K562 (cell line): Measurements from ENCODE around the gene B4GALT1. TPM values are rescaled to one million over a fixed set of nuclear protein-coding genes. Genes with fewer than 3 reads are reported as not detected.

ENCODE experiments used
- ATAC-seq: fragments of 200-7000 bp; cut with Tn5 transposase; 3 replicates; pipeline ENCODE4 v1.9.1; 2020; ENCODE audit warnings: moderate library complexity
- BruUV-seq: library from RNA; stranded (reverse); fragments of 400-500 nt; replicated peaks from 2 replicates; lab custom pipeline; 2021; lab: Mats Ljungman, UMichigan
- CTCF ChIA-PET: fragments of 300-600 bp; formaldehyde crosslinking; extraction: SDS; loops from one replicate; lab custom pipeline; 2021; ENCODE audit warnings: low intra/inter-chr PET ratio; lab: Yijun Ruan, JAX
- POLR2A ChIA-PET: fragments of 300-600, 350-650 bp; sonication (Branson Sonifier 250); formaldehyde crosslinking; extraction: SDS; loops from one replicate; lab custom pipeline; 2021; ENCODE audit warnings: antibody characterized with exemption, inconsistent platforms; lab: Yijun Ruan, JAX
- DNase-seq, 4 experiments: peaks; one replicate each; pipeline versions ENCODE4 v3.0.0 to v3.0.0-alpha.2; 2011 to 2018; ENCODE audit warnings: low spot score in 3 of 4, mixed read lengths in 3 of 4; ENCODE audit errors: extremely low read depth in 1 of 4
- FAIRE-seq: peaks from 2 replicates; lab custom pipeline; 2011; peaks lifted over from hg19 to GRCh38; lab: Jason Lieb, UNC
- H2AFZ ChIP-seq: 2 replicates; pipeline ENCODE4 v1.6.0; 2011; ENCODE audit warnings: low read depth, low read length, control low read depth, inconsistent platforms
- H3K27ac ChIP-seq: fragments of 200-600 bp; 3 replicates; pipeline ENCODE4 v1.8.0; 2011; ENCODE audit warnings: low read depth, mild to moderate bottlenecking, control low read depth, inconsistent platforms, low read length, moderate library complexity, mixed read lengths; ENCODE audit errors: extremely low read depth
- H3K27me3 ChIP-seq, 2 experiments: fragments of 300-600 bp in 1 of 2; 2 replicates in 1 of 2; 3 replicates in 1 of 2; pipeline versions ENCODE4 v1.6.0 to v1.8.0; 2011; ENCODE audit warnings: inconsistent platforms in 2 of 2, low read length in 2 of 2, mild to moderate bottlenecking in 1 of 2, mixed read lengths in 1 of 2, moderate library complexity in 1 of 2; ENCODE audit not compliant: control insufficient read depth in 2 of 2, insufficient read depth in 2 of 2
- H3K36me3 ChIP-seq: fragments of 300-600 bp; 3 replicates; pipeline ENCODE4 v1.8.0; 2011; ENCODE audit warnings: mild to moderate bottlenecking, low read length, inconsistent platforms; ENCODE audit not compliant: control insufficient read depth, insufficient read depth
- H3K4me1 ChIP-seq, 2 experiments: fragments of 200-600 bp in 1 of 2; replicated peaks in 1 of 2; 2 replicates in 1 of 2; 3 replicates in 1 of 2; pipeline versions ENCODE4 v1.5.1 to v1.8.0; 2011; ENCODE audit warnings: inconsistent platforms in 2 of 2, low read length in 2 of 2, mild to moderate bottlenecking in 1 of 2, mixed read lengths in 1 of 2, moderate library complexity in 1 of 2; ENCODE audit not compliant: control insufficient read depth in 2 of 2, insufficient read depth in 2 of 2
- H3K4me2 ChIP-seq: 2 replicates; pipeline ENCODE4 v1.6.1; 2011; ENCODE audit warnings: low read length, control low read depth, inconsistent platforms, mixed read lengths; ENCODE audit not compliant: insufficient read depth
- H3K4me3 ChIP-seq: fragments of 200-600 bp; sonication (generic), shearing (Covaris generic); 2 replicates; pipeline ENCODE4 v1.5.1; 2016; ENCODE audit warnings: control low read depth, inconsistent platforms
- H3K79me2 ChIP-seq: fragments of 200-600 bp; 3 replicates; pipeline ENCODE4 v1.8.0; 2011; ENCODE audit warnings: low read length, inconsistent platforms; ENCODE audit not compliant: control insufficient read depth, insufficient read depth
- H3K9ac ChIP-seq, 2 experiments: 2 replicates each; pipeline versions ENCODE4 v1.6.0 to v1.6.1; 2011; ENCODE audit warnings: low read depth in 2 of 2, low read length in 2 of 2, control low read depth in 1 of 2, inconsistent platforms in 1 of 2, mild to moderate bottlenecking in 1 of 2, mixed read lengths in 1 of 2; ENCODE audit not compliant: insufficient read depth in 1 of 2
- H3K9me1 ChIP-seq: one replicate; pipeline ENCODE4 v1.6.0; 2011; ENCODE audit warnings: inconsistent platforms, mild to moderate bottlenecking, low read length, moderate library complexity; ENCODE audit not compliant: control insufficient read depth, insufficient read depth
- H3K9me3 ChIP-seq: replicated peaks from 2 replicates; pipeline ENCODE4 v1.5.1; 2011; ENCODE audit warnings: low read depth, low read length, inconsistent platforms; ENCODE audit not compliant: control insufficient read depth, insufficient read depth
- H4K20me1 ChIP-seq: replicated peaks from 2 replicates; pipeline ENCODE4 v1.6.1; 2011; ENCODE audit warnings: low read length, inconsistent platforms, mixed read lengths; ENCODE audit not compliant: control insufficient read depth, insufficient read depth
- FOXM1 ChIP-seq, 2 experiments: fragments of 450-650 bp in 1 of 2; sonication (generic) in 1 of 2; formaldehyde crosslinking in 1 of 2; IDR thresholded peaks; 2 replicates each; pipeline versions ENCODE4 v1.6.1 to v1.9.0; 2017 to 2022; ENCODE audit warnings: low read depth in 2 of 2, mild to moderate bottlenecking in 2 of 2, missing genetic modification reagents in 1 of 2, moderate library complexity in 1 of 2
- PHF21A ChIP-seq: fragments of 450-650 bp; IDR thresholded peaks from 2 replicates; pipeline ENCODE4 v1.6.1; 2017; ENCODE audit warnings: low read depth, borderline replicate concordance
- ZC3H8 ChIP-seq: fragments of 450-650 bp; IDR thresholded peaks from 2 replicates; pipeline ENCODE4 v1.6.1; 2017
- ZFX ChIP-seq: sonication (generic); formaldehyde crosslinking; IDR thresholded peaks from 2 replicates; pipeline ENCODE4 v1.8.0; 2022; ENCODE audit warnings: mild to moderate bottlenecking, missing genetic modification reagents, moderate library complexity
- ZNF23 ChIP-seq: fragments of 250-450 bp; sonication (Bioruptor Pico); IDR thresholded peaks from 2 replicates; pipeline ENCODE4 v1.4.0; 2020; ENCODE audit warnings: mild to moderate bottlenecking
- ZNF445 ChIP-seq: fragments of 250-450 bp; sonication (Bioruptor Pico); IDR thresholded peaks from 2 replicates; pipeline ENCODE4 v1.4.0; 2020; ENCODE audit warnings: low read depth, mild to moderate bottlenecking, moderate library complexity
- ZNF79 ChIP-seq: fragments of 250-450 bp; sonication (Bioruptor Pico); IDR thresholded peaks from 2 replicates; pipeline ENCODE4 v1.4.0; 2020; ENCODE audit warnings: low read depth, mild to moderate bottlenecking, moderate library complexity
- WGBS: fragments of 100-300 bp; shearing (Covaris generic); methylation state at CpG from one replicate; pipeline ENCODE4 v1.1.6; 2016; ENCODE audit warnings: low coverage, mixed read lengths; ENCODE audit not compliant: insufficient coverage; ENCODE audit errors: missing lambda C conversion rate; 5-methylcytosine and 5-hydroxymethylcytosine counted together
- in situ Hi-C: fragments of 300-500 bp; cut with MboI; formaldehyde crosslinking; loops from 4 replicates; pipeline ENCODE4 v1.15.0; 2018; ENCODE audit warnings: inconsistent platforms, mixed read lengths
- intact Hi-C: fragments of 100-400 bp; cut with micrococcal nuclease; formaldehyde crosslinking; loops from 2 replicates; pipeline ENCODE4 v1.14.2; 2022
- polyA plus RNA-seq, 8 experiments: library from polyadenylated mRNA; depleted of rRNA in 4 of 8; stranded (reverse) in 5 of 8; unstranded in 3 of 8; fragments of >200 nt; fragmentation: Nextera tagmentation in 2 of 8; fragmentation: Illumina TruSeq in 1 of 8; extraction: Ambion mirVana in 2 of 8; extraction: Trizol in 1 of 8; gene quantifications; 2 replicates each; pipeline versions ENCODE4 v1.2.1 to v1.2.3, GENCODE V29; 2011 to 2014; ENCODE audit warnings: inconsistent platforms in 1 of 8, missing spikeins in 1 of 8
- total RNA-seq, 7 experiments: library from RNA; depleted of rRNA in 6 of 7; stranded (reverse); fragments of >200 nt in 6 of 7; fragmentation: Illumina TruSeq in 2 of 7; extraction: Trizol in 2 of 7; gene quantifications; 2 replicates each; pipeline versions ENCODE4 v1.2.1 to v1.2.3, GENCODE V29; 2011 to 2021; ENCODE audit warnings: low replicate concordance in 1 of 7

B4GALT1 gene
- total and polyA plus RNA-seq, 9 of the 15 experiments (the other 6 are each of a cell fraction or from before 2014, with no cell fraction given): 4.1 to 26.8 (median 7.1) TPM

GRCh38 chr9:33108472-33108871 lies 58.7 kb downstream of the B4GALT1 start:
- H2AFZ ChIP-seq: no peak overlapping the region
- no peaks in the 10 kb centered on the region for H3K9me1 ChIP-seq
- H3K79me2 ChIP-seq: no peaks in the 10 kb centered on the region
- ATAC-seq: no peak
- in situ Hi-C loops: loop anchor here (10.0 kb wide), 1 partner anchor 126 kb away; no protein-coding TSS in a partner anchor
- H3K4me2 ChIP-seq: no peak overlapping the region
- ChIA-PET POLR2A (interaction anchor here (0.9 to 1.3 kb wide), 3 partner anchors 19 to 131 kb away, joined by 3 read pairs; partner anchors contain the start of gene SPINK4), CTCF (no interaction called here)
- H3K9me3 ChIP-seq: no peaks in the 10 kb centered on the region
- no peak for DNase-seq
- H3K27ac ChIP-seq: no peak overlapping the region
- peaks cover 3 to 6% of the 10 kb centered on the region in 2 experiments; a peak in 2 of 5 replicates for H3K4me1 ChIP-seq
- H3K9ac ChIP-seq: no peak overlapping the region
- no peak overlapping the region for H3K4me3 ChIP-seq
- 97% methylated on average over 3 of the region's 3 CpGs for WGBS
- no TSS peak for BruUV-seq
- no peak for FAIRE-seq
- no peak for TF ChIP-seq ZC3H8
- TF ChIP-seq ZFX: no peak
- no peak for TF ChIP-seq ZNF79 (CRISPR knock-in tag)
- no peak for TF ChIP-seq FOXM1 (IDR thresholded peaks at IDR 0.05; ENCODE audit: low read depth)
- TF ChIP-seq FOXM1 (CRISPR knock-in tag; IDR thresholded peaks at IDR 0.05; ENCODE audit: low read depth): no peak
- TF ChIP-seq ZNF23: no peak
- H4K20me1 ChIP-seq: no peaks in the 10 kb centered on the region; the same call in 1 of the 2 replicates
- intact Hi-C loops: no loop called here
- H3K27me3 ChIP-seq: no peaks in the 10 kb centered on the region
- H3K36me3 ChIP-seq: peaks cover 16% of the 10 kb centered on the region; the same call in 2 of the 3 replicates

- Histone ChIP-seq H3K9ac (peak overlapping the region in 1 of 2 experiments; percentile 15; a peak in 1 of 4 replicates), H3K9me1 (no peaks in the 10 kb centered on the region), H3K4me1 (peaks cover 3 to 6% of the 10 kb centered on the region in 2 experiments; a peak in 2 of 5 replicates), H3K4me3 (no peak overlapping the region), H2AFZ (no peak overlapping the region), H4K20me1 (no peaks in the 10 kb centered on the region; the same call in 1 of the 2 replicates), H3K27me3 (no peaks in the 10 kb centered on the region), H3K36me3 (peaks cover 9% of the 10 kb centered on the region; the same call in 1 of the 3 replicates), H3K4me2 (no peak overlapping the region), H3K9me3 (no peaks in the 10 kb centered on the region), H3K79me2 (no peaks in the 10 kb centered on the region), H3K27ac (no peak overlapping the region)
- POLR2A ChIA-PET: interaction anchor here (1.2 kb wide), 1 partner anchor 20 kb away, joined by 3 read pairs; no protein-coding TSS in a partner anchor
- no peak for TF ChIP-seq PHF21A
- TF ChIP-seq ZNF445: no peak
- FAIRE-seq (no peak), DNase-seq (no peak), ATAC-seq (no peak)
- in situ Hi-C loops (loop anchor here (10.0 kb wide), 1 partner anchor 127 kb away; no protein-coding TSS in a partner anchor), intact Hi-C loops (no loop called here)
- WGBS: 43% methylated on average over 4 of the region's 5 CpGs
- BruUV-seq: no TSS peak
- CTCF ChIA-PET: no interaction called here
Observed at GRCh38 chr9:33107762-33108161, 59.4 kb downstream of the B4GALT1 start.
